ENCODE data around the gene APMAP. TPM values are rescaled to one million over a fixed set of nuclear protein-coding genes. Genes with fewer than 3 reads are reported as not detected.

The APMAP gene
- total RNA-seq, 2 experiments from 2014 or later: 9.5 to 11.3 TPM

DNA sequence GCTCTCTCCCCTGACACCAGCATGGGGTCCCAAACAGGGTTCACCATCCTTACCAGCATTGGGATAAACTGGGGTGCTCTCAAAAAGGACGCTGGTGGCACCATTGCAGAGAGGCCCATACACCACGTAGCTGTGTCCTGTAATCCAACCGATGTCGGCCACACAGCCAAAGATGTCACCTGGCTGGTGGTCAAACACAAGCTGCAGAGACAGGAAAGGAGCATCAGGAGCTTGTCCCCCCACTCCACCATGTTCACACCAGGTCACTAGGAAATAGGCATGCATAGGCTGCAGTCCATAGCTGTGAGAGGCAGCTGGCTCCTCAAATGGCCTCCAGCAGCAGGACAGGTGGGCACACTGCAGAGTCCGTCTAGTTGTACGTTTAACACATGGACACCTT is 28.8 kb upstream of the APMAP start:
- Mint-ChIP-seq H3K27me3 (no peaks in the 10 kb centered on the region), H3K4me3 (no peak overlapping the region), H3K9me3 (no peaks in the 10 kb centered on the region), H3K36me3 (ENCODE audit: low read depth) (peaks cover 58% of the 10 kb centered on the region), H3K4me1 (ENCODE audit: low read depth) (peaks cover 7% of the 10 kb centered on the region), H3K27ac (no peak overlapping the region)
- Histone ChIP-seq H3K4me1 (ENCODE audit: insufficient read depth, low read length) (peaks cover 5% of the 10 kb centered on the region), H3K27ac (ENCODE audit: low read depth in 1 of 2, low read length in 2 of 2) (no peak overlapping the region), H3K36me3 (ENCODE audit: insufficient read depth, low read length) (peaks cover 63% of the 10 kb centered on the region), H3K27me3 (ENCODE audit: control insufficient read depth in 1 of 2, insufficient read depth in 2 of 2, low read length in 2 of 2) (no peaks in the 10 kb centered on the region), H3K9me3 (ENCODE audit: control insufficient read depth in 1 of 2, insufficient read depth in 1 of 2, low read length in 2 of 2) (peaks cover 0 to 3% of the 10 kb centered on the region in 2 experiments), H3K4me3 (ENCODE audit: low read length) (no peak overlapping the region)
- DNase-seq (no peak), ATAC-seq (ENCODE audit: poor library complexity) (no peak)
- ChIA-PET POLR2A (no interaction called here), CTCF (no interaction called here)
- intact Hi-C loops (cut with DNase I, micrococcal nuclease): no loop called here
- TF ChIP-seq, protein P1, sequence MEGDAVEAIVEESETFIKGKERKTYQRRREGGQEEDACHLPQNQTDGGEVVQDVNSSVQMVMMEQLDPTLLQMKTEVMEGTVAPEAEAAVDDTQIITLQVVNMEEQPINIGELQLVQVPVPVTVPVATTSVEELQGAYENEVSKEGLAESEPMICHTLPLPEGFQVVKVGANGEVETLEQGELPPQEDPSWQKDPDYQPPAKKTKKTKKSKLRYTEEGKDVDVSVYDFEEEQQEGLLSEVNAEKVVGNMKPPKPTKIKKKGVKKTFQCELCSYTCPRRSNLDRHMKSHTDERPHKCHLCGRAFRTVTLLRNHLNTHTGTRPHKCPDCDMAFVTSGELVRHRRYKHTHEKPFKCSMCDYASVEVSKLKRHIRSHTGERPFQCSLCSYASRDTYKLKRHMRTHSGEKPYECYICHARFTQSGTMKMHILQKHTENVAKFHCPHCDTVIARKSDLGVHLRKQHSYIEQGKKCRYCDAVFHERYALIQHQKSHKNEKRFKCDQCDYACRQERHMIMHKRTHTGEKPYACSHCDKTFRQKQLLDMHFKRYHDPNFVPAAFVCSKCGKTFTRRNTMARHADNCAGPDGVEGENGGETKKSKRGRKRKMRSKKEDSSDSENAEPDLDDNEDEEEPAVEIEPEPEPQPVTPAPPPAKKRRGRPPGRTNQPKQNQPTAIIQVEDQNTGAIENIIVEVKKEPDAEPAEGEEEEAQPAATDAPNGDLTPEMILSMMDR (IDR thresholded peaks at IDR 0.05): no peak

DNA sequence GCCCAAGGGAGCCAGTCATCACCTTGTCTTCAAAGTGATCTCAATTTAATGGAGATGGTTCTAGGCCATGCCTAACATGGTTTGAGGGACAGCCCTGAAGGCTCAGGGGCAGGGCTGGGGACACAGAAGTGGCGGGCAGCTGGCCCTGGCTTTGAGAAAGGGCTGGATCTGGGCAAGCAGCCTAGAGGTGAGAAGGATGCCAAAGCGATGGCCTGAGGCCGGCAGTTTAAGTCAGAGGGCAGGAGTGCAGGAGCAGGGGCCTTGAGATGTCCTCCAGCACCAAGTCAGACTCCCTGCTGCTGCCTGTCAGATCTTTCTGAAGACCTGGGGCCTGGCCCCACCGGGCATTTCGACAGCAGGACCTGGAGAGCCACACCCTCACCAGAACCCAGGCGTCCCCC is 28.4 kb upstream of the APMAP start:
- POLR2A ChIA-PET: no interaction called here
- Mint-ChIP-seq H3K27ac (no peak overlapping the region), H3K27me3 (no peaks in the 10 kb centered on the region), H3K4me3 (no peak overlapping the region), H3K9me3 (no peaks in the 10 kb centered on the region), H3K4me1 (ENCODE audit: low read depth) (peaks cover 7% of the 10 kb centered on the region), H3K36me3 (ENCODE audit: low read depth) (peaks cover 62% of the 10 kb centered on the region)
- no peak for DNase-seq
- Histone ChIP-seq H3K9me3 (ENCODE audit: control insufficient read depth in 1 of 2, insufficient read depth in 1 of 2, low read length in 2 of 2) (peaks cover 0 to 3% of the 10 kb centered on the region in 2 experiments), H3K4me1 (ENCODE audit: insufficient read depth, low read length) (peaks cover under 1% of the 10 kb centered on the region), H3K27me3 (ENCODE audit: control insufficient read depth in 1 of 2, insufficient read depth in 2 of 2, low read length in 2 of 2) (no peaks in the 10 kb centered on the region), H3K27ac (ENCODE audit: low read depth in 1 of 2, low read length in 2 of 2) (no peak overlapping the region), H3K4me3 (ENCODE audit: low read length) (no peak overlapping the region), H3K36me3 (ENCODE audit: insufficient read depth, low read length) (peaks cover 67% of the 10 kb centered on the region)
- CTCF ChIA-PET: no interaction called here
- intact Hi-C loops (cut with DNase I, micrococcal nuclease): no loop called here
- TF ChIP-seq, protein P1 (IDR thresholded peaks at IDR 0.05): no peak
- ATAC-seq (ENCODE audit: poor library complexity): no peak

DNA sequence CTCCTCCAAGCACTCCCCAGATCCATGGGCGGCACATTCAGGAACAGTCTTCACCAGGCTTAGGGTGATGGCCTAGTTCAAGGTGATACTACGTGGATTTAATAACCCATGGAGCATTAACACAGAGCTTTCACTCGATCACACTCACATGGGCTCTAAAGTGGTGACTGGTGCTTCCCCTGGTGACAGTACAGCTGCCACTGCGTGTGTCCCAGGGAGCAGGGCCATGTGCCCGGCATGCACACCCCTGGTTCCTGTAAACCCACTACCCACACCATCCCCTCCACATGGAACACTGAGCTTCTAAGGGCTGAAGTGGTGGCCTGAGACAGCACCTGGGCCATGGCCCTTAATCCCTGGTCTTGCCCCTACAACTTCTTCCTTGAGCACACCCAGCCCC is 27.8 kb upstream of the APMAP start:
- CTCF ChIA-PET: no interaction called here
- H3K4me3 ChIP-seq (ENCODE audit: low read length): no peak overlapping the region
- H3K4me1 ChIP-seq (ENCODE audit: insufficient read depth, low read length): no peaks in the 10 kb centered on the region

More for the DNA sequence above, 27.8 kb upstream of the APMAP start:
- POLR2A ChIA-PET: no interaction called here
- Mint-ChIP-seq H3K9me3 (no peaks in the 10 kb centered on the region), H3K4me3 (no peak overlapping the region), H3K27ac (no peak overlapping the region), H3K4me1 (ENCODE audit: low read depth) (peaks cover 7% of the 10 kb centered on the region), H3K36me3 (ENCODE audit: low read depth) (peaks cover 68% of the 10 kb centered on the region), H3K27me3 (no peaks in the 10 kb centered on the region)
- DNase-seq: no peak
- TF ChIP-seq, protein P1 (IDR thresholded peaks at IDR 0.05): no peak
- H3K36me3 ChIP-seq (ENCODE audit: insufficient read depth, low read length): peaks cover 70% of the 10 kb centered on the region
- H3K27me3 ChIP-seq (ENCODE audit: control insufficient read depth in 1 of 2, insufficient read depth in 2 of 2, low read length in 2 of 2): no peaks in the 10 kb centered on the region
- intact Hi-C loops (cut with DNase I, micrococcal nuclease): no loop called here
- no peak for ATAC-seq (ENCODE audit: poor library complexity)
- peaks cover 0 to 3% of the 10 kb centered on the region in 2 experiments for H3K9me3 ChIP-seq (ENCODE audit: control insufficient read depth in 1 of 2, insufficient read depth in 1 of 2, low read length in 2 of 2)
- H3K27ac ChIP-seq (ENCODE audit: low read depth in 1 of 2, low read length in 2 of 2): no peak overlapping the region
